ENCODE measurements around the gene KDM5B. TPM values are rescaled to one million over a fixed set of nuclear protein-coding genes. Genes with fewer than 3 reads are reported as not detected.

Gene KDM5B
- total and polyA plus RNA-seq, 9 of the 15 experiments (the other 6 are each of a cell fraction or from before 2014, with no cell fraction given) = 15.4 to 90.6 (median 57.1) TPM

DNA sequence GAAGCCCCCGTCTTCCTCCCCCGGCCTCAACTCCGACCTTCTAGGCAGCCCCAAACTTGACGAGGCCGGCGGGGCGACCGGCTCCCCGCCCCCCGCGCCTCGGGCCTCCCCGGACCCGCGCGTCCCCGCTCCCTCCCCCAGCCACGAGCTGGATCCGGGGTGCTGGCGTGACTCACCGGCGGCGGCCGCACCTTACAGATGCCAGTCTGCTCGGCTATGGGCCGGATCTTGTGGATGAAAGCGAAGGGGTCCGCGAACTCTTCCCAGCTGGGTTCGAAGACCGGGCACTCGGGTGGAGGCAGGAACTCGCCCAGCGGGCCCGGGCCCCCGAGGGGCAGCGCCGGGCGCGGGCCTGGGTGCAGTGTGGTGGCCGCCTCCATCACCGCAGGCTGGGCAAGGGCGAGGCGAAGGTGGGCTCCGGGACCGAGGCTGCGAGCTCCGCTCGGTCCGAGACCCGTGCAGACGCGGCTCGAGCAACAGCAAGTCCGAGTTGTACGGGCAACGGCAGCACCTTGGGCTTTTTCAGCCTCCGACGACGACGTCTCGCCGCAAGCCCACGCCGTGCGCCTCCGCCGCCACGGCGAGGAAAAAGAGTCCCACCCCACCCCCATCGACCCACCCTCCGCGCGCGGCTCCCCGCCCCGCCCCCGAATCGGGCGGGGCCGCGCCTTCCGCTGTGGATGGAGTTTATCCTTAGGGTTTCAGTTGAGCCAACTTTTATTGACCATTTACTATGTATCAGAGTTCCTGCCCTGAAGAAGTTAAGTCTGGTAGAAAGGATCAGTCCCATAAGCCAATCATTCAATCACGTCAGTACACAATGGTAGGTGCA lies at the start of gene KDM5B (continued):
- 0 out of 4 replicates have a peak, but pooled peaks of 1 of the 2 experiments have one; percentile 20 for TF ChIP-seq ZNF639 (CRISPR knock-in tag; conservative IDR thresholded peaks at IDR 0.05 in 1 of 2, IDR thresholded peaks at IDR 0.05 in 1 of 2)
- TF ChIP-seq KDM5B (IDR thresholded peaks at IDR 0.05; ENCODE audit: insufficient replicate concordance, low read depth, low read length) = peak; percentile 97
- no peak for TF ChIP-seq ZNF224 (CRISPR knock-in tag; IDR thresholded peaks at IDR 0.05)
- TF ChIP-seq ZNF584 (CRISPR knock-in tag; IDR thresholded peaks at IDR 0.05; ENCODE audit: low read depth) = no peak
- TF ChIP-seq ZNF699 (CRISPR knock-in tag; IDR thresholded peaks at IDR 0.05; ENCODE audit: insufficient replicate concordance) = no peak
- TF ChIP-seq, protein P1, sequence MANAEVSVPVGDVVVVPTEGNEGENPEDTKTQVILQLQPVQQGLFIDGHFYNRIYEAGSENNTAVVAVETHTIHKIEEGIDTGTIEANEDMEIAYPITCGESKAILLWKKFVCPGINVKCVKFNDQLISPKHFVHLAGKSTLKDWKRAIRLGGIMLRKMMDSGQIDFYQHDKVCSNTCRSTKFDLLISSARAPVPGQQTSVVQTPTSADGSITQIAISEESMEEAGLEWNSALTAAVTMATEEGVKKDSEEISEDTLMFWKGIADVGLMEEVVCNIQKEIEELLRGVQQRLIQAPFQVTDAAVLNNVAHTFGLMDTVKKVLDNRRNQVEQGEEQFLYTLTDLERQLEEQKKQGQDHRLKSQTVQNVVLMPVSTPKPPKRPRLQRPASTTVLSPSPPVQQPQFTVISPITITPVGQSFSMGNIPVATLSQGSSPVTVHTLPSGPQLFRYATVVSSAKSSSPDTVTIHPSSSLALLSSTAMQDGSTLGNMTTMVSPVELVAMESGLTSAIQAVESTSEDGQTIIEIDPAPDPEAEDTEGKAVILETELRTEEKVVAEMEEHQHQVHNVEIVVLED (CRISPR knock-in tag; IDR thresholded peaks at IDR 0.05) = peak; percentile 97
- TF ChIP-seq NONO (IDR thresholded peaks at IDR 0.05; ENCODE audit: low read depth in 2 of 2, low read length in 1 of 2) = peak; percentile 48 to 92; a peak in 2 of 4 replicates
- no peak for TF ChIP-seq KAT2B (IDR thresholded peaks at IDR 0.05; ENCODE audit: low read depth, low read length)
- peak; percentile 98 for TF ChIP-seq CXXC5 (CRISPR knock-in tag; IDR thresholded peaks at IDR 0.05)
- no peak for TF ChIP-seq GABPB2 (CRISPR knock-in tag; conservative IDR thresholded peaks at IDR 0.05)
- no peak for TF ChIP-seq ELF2 (CRISPR knock-in tag; IDR thresholded peaks at IDR 0.05)
- TF ChIP-seq, protein P2, sequence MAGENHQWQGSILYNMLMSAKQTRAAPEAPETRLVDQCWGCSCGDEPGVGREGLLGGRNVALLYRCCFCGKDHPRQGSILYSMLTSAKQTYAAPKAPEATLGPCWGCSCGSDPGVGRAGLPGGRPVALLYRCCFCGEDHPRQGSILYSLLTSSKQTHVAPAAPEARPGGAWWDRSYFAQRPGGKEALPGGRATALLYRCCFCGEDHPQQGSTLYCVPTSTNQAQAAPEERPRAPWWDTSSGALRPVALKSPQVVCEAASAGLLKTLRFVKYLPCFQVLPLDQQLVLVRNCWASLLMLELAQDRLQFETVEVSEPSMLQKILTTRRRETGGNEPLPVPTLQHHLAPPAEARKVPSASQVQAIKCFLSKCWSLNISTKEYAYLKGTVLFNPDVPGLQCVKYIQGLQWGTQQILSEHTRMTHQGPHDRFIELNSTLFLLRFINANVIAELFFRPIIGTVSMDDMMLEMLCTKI (IDR thresholded peaks at IDR 0.05; ENCODE audit: partially characterized antibody) = no peak
- TF ChIP-seq SREBF1 (IDR thresholded peaks at IDR 0.05; ENCODE audit: borderline replicate concordance, low read depth, low read length) = no peak
- no peak for TF ChIP-seq RUNX1 (IDR thresholded peaks at IDR 0.05; ENCODE audit: low read depth)
- TF ChIP-seq ELF4 (CRISPR knock-in tag; IDR thresholded peaks at IDR 0.05) = no peak
- no peak; the same call in none of the 2 replicates for TF ChIP-seq GTF2A2 (tag; IDR thresholded peaks at IDR 0.05)
- no peak for TF ChIP-seq PHB2 (IDR thresholded peaks at IDR 0.05; ENCODE audit: low read depth)

All from K562 (cell line).